ENCODE results near the gene VPS37C. TPM values are rescaled to one million over a fixed set of nuclear protein-coding genes. Genes with fewer than 3 reads are reported as not detected.

VPS37C gene
- total RNA-seq, 2 donors from 2014 or later: 13.2 to 21.1 TPM

GRCh38 chr11:61108847-61109585, 52.2 kb downstream of the VPS37C start:
- H3K4me3 ChIP-seq: no peak overlapping the region
- intact Hi-C loops (cut with DNase I): no loop called here
- TF ChIP-seq CTCF (IDR thresholded peaks at IDR 0.05) (no peak), POLR2A (IDR thresholded peaks at IDR 0.05) (no peak)
- H3K9me3 ChIP-seq: no peaks in the 10 kb centered on the region
- H3K27ac ChIP-seq: no peak overlapping the region
- no peaks in the 10 kb centered on the region for H3K36me3 ChIP-seq (replicated peaks in 1 of 2; ENCODE audit: insufficient read depth in 1 of 2, low read depth in 2 of 2)
- no peak for ATAC-seq
- no peaks in the 10 kb centered on the region for H3K4me1 ChIP-seq
- H3K27me3 ChIP-seq: no peaks in the 10 kb centered on the region
- no peak for DNase-seq
- 82 to 84% methylated on average over 15 of the region's 15 CpGs for WGBS, 2 donors

DNA sequence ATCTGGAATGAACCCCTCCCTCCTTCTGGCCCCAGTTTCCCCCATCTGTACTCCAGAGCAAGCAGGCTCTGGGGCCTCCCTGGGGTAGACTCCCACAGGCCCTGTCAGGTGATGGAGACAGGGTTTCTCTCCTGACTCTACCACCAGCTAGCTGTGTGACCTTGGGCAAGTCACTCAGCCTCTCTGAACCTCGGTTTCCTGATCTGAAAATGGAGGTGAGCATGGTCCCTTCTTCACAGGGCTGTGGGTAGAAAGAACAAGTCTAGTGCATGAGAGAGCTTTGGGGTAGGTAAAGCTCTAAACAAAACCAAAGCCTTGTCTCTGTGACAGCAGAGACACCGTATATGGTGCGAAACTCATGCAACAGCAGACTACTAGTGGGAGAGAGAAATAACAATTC, 53.3 kb downstream of the VPS37C start:
- WGBS, 2 donors: 78 to 91% methylated on average over 3 of the region's 3 CpGs
- Histone ChIP-seq H3K9me3 (no peaks in the 10 kb centered on the region), H3K4me1 (no peaks in the 10 kb centered on the region), H3K27ac (no peak overlapping the region), H3K4me3 (no peak overlapping the region), H3K27me3 (no peaks in the 10 kb centered on the region), H3K36me3 (replicated peaks in 1 of 2; ENCODE audit: insufficient read depth in 1 of 2, low read depth in 2 of 2) (no peaks in the 10 kb centered on the region)
- intact Hi-C loops (cut with DNase I): no loop called here
- ATAC-seq: no peak
- DNase-seq: no peak
- TF ChIP-seq POLR2A (IDR thresholded peaks at IDR 0.05) (no peak), CTCF (IDR thresholded peaks at IDR 0.05) (no peak)

DNA sequence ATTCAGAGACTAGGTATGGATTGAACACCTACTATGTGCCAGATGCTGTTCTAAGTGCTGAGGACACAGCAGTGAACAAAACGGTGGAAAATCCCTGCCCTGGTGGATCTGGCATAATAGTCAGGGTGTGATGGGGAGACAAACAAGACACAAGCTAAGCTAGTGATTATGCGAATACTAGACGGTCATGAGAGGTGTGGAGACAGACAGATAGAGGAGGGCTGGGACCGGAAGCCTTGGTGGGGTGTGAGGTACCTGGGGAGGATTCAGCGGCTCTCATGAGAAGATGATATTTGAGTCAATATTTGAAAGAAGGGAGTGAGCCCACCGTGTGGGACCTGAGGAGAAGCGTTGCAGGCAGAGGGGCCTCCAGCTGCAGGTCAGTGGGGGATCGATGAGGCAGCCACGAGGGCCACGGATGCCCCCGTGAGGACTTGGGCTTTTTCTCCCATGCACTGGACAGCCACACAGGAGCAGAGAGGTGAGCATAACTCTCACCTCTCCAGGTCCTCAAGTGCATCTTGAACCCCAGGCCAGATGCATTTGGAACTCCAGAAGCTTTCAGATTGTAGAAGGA, 54.2 kb downstream of the VPS37C start:
- ATAC-seq (no peak), DNase-seq (no peak)
- 73 to 78% methylated on average over 11 of the region's 11 CpGs for WGBS, 2 donors
- Histone ChIP-seq H3K27me3 (no peaks in the 10 kb centered on the region), H3K9me3 (no peaks in the 10 kb centered on the region), H3K4me3 (no peak overlapping the region), H3K27ac (no peak overlapping the region), H3K36me3 (replicated peaks in 1 of 2; ENCODE audit: insufficient read depth in 1 of 2, low read depth in 2 of 2) (no peaks in the 10 kb centered on the region), H3K4me1 (no peaks in the 10 kb centered on the region)
- intact Hi-C loops (cut with DNase I): no loop called here
- no peak for TF ChIP-seq CTCF (IDR thresholded peaks at IDR 0.05)
- TF ChIP-seq POLR2A (IDR thresholded peaks at IDR 0.05): no peak

DNA sequence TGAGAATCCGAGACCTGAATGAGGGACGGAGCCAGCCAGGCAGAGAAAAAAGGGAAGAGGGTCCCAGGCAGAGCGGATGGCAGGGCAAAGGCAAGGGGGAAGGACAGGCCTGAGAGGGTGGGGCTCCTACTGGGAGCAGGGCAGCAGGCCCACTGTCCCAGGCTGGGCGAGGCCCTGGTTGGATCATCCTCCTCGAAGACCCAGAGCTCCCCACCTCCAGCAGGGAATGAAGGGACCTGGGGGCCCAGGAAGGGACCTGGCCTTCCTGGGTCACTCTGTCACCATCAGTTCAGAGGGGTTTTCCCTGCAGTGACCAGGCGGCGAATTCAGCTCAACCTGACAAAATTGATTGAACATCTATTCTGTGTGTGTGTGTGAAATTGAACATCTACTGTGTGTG, 54.9 kb downstream of the VPS37C start:
- ATAC-seq (no peak), DNase-seq (no peak)
- Histone ChIP-seq H3K27me3 (no peaks in the 10 kb centered on the region), H3K4me1 (no peaks in the 10 kb centered on the region), H3K36me3 (replicated peaks in 1 of 2; ENCODE audit: insufficient read depth in 1 of 2, low read depth in 2 of 2) (no peaks in the 10 kb centered on the region), H3K4me3 (no peak overlapping the region), H3K9me3 (no peaks in the 10 kb centered on the region), H3K27ac (no peak overlapping the region)
- intact Hi-C loops (cut with DNase I): no loop called here
- TF ChIP-seq POLR2A (IDR thresholded peaks at IDR 0.05) (no peak), CTCF (IDR thresholded peaks at IDR 0.05) (no peak)
- 85 to 94% methylated on average over 6 to 7 of the region's 7 CpGs for WGBS, 2 donors

DNA sequence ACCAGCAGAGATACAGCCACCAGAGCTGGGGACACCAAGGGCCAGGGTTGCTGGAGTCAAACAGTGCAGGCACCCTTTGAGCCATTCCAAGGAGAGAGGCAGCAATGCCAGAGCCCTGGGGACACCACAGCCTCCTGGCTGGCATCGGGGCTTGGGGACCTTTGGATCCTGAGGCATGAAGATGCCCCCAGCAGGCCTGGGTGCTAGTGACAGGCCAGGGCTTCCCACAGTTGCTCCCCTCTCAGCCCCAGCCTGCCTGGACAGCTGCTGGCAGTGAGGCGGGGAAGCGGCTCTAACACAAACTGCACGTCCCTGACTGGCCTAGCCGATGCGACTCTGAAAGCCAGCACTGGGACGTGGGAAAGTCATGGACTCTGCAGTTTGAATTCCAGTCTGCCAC, 56.3 kb downstream of the VPS37C start:
- Histone ChIP-seq H3K4me1 (no peaks in the 10 kb centered on the region), H3K9me3 (no peaks in the 10 kb centered on the region), H3K27ac (no peak overlapping the region), H3K4me3 (no peak overlapping the region), H3K27me3 (no peaks in the 10 kb centered on the region), H3K36me3 (replicated peaks in 1 of 2; ENCODE audit: insufficient read depth in 1 of 2, low read depth in 2 of 2) (no peaks in the 10 kb centered on the region)
- no peak for ATAC-seq
- DNase-seq: no peak
- intact Hi-C loops (cut with DNase I): no loop called here
- TF ChIP-seq CTCF (IDR thresholded peaks at IDR 0.05) (no peak), POLR2A (IDR thresholded peaks at IDR 0.05) (no peak)
- 85 to 90% methylated on average over 3 to 7 of the region's 7 CpGs for WGBS, 2 donors

All from body of pancreas (tissue), 4 donors.